IMR-90 (cell line): ENCODE data around the gene GAS2L3.

Experiments
- CEBPB ChIP-seq: IDR thresholded peaks from 2 replicates; pipeline ENCODE4 v1.6.1; 2012; ENCODE audit warnings: low read depth, low read length, improper control_type of control experiment
- MAFK ChIP-seq: IDR thresholded peaks from 2 replicates; pipeline ENCODE4 v1.6.1; 2012; ENCODE audit warnings: low read depth, low read length, improper control_type of control experiment
- POLR2A ChIP-seq: IDR thresholded peaks from 2 replicates; pipeline ENCODE4 v1.6.1; 2012; ENCODE audit warnings: mild to moderate bottlenecking, low read depth, low read length
- RFX5 ChIP-seq: IDR thresholded peaks from 2 replicates; pipeline ENCODE4 v1.8.0; 2012; ENCODE audit warnings: low read depth, mild to moderate bottlenecking, low read length, moderate library complexity
- TF ChIP-seq, protein P1 (sequence below): conservative IDR thresholded peaks from 2 replicates; pipeline ENCODE4 v1.5.1; 2012; ENCODE audit warnings: mild to moderate bottlenecking, low read depth, low read length, improper control_type of control experiment
- TF ChIP-seq, protein P2 (sequence below): fragments of 150-350 bp; IDR thresholded peaks from 2 replicates; pipeline ENCODE4 v1.6.1; 2017; ENCODE audit warnings: mild to moderate bottlenecking, antibody characterized with exemption, low read length, low read depth

DNA sequence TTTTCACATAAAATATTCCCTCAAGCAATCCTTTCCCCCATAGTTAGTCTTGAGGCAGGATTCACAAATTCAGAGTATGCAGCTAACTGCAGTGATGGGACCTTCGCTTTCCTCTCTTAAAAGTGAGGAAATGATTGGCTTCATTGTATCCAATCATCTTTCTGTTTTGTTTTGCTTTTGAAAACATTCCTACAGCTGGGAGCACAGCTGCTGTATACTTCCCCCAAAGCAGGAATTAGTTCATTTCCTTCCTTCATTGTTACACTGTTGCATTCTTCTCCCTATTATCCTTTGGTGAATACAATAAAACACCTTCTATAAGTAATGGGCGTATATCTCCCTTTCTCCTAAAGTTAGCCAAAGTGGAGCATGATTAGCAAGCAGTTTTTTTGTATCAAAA is 9.4 kb upstream of the GAS2L3 start:
- TF ChIP-seq, protein P1, sequence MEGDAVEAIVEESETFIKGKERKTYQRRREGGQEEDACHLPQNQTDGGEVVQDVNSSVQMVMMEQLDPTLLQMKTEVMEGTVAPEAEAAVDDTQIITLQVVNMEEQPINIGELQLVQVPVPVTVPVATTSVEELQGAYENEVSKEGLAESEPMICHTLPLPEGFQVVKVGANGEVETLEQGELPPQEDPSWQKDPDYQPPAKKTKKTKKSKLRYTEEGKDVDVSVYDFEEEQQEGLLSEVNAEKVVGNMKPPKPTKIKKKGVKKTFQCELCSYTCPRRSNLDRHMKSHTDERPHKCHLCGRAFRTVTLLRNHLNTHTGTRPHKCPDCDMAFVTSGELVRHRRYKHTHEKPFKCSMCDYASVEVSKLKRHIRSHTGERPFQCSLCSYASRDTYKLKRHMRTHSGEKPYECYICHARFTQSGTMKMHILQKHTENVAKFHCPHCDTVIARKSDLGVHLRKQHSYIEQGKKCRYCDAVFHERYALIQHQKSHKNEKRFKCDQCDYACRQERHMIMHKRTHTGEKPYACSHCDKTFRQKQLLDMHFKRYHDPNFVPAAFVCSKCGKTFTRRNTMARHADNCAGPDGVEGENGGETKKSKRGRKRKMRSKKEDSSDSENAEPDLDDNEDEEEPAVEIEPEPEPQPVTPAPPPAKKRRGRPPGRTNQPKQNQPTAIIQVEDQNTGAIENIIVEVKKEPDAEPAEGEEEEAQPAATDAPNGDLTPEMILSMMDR, result no peak
- TF ChIP-seq POLR2A, result no peak
- TF ChIP-seq, protein P2, sequence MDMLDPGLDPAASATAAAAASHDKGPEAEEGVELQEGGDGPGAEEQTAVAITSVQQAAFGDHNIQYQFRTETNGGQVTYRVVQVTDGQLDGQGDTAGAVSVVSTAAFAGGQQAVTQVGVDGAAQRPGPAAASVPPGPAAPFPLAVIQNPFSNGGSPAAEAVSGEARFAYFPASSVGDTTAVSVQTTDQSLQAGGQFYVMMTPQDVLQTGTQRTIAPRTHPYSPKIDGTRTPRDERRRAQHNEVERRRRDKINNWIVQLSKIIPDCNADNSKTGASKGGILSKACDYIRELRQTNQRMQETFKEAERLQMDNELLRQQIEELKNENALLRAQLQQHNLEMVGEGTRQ, result no peak
- TF ChIP-seq RFX5, result no peak
- TF ChIP-seq CEBPB, result no peak
- no peak for TF ChIP-seq MAFK
